Measurements from ENCODE around the gene VPS37B.

GRCh38 chr12:122899887-122900286, 4.0 kb upstream of the VPS37B start:
- no peak for TF ChIP-seq CTCF (IDR thresholded peaks at IDR 0.05; ENCODE audit: low read length)
- TF ChIP-seq EZH2 (optimal IDR thresholded peaks at IDR 0.05; ENCODE audit: low read depth, low read length), result no peak
